HepG2 (cell line): ENCODE data around the gene IRF3.

Source experiments
- DNMT3B ChIP-seq: conservative IDR thresholded peaks from 2 replicates; pipeline ENCODE4 v1.6.1; 2016; ENCODE audit warnings: missing biosample characterization, control low read depth
- IRF2 ChIP-seq: IDR thresholded peaks from 2 replicates; pipeline ENCODE4 v1.6.1; 2018; ENCODE audit warnings: missing genetic modification reagents, missing compliant biosample characterization
- MTA3 ChIP-seq: sonication (generic); formaldehyde crosslinking; IDR thresholded peaks from 2 replicates; pipeline ENCODE4 v1.4.0; 2020; ENCODE audit warnings: missing genetic modification reagents
- NFATC3 ChIP-seq: sonication (generic); formaldehyde crosslinking; IDR thresholded peaks from 2 replicates; pipeline ENCODE4 v1.5.1; 2020; ENCODE audit warnings: mild to moderate bottlenecking, missing genetic modification reagents
- PHB2 ChIP-seq: fragments of 450-650 bp; IDR thresholded peaks from 2 replicates; pipeline ENCODE4 v1.6.1; 2018; ENCODE audit not compliant: partially characterized antibody
- TEAD2 ChIP-seq: sonication (generic); formaldehyde crosslinking; IDR thresholded peaks from 2 replicates; pipeline ENCODE4 v1.9.0; 2021; ENCODE audit warnings: missing genetic modification reagents
- ZNF549 ChIP-seq: sonication (generic); formaldehyde crosslinking; IDR thresholded peaks from 2 replicates; pipeline ENCODE4 v1.5.0; 2020; ENCODE audit warnings: missing genetic modification reagents
- TF ChIP-seq, protein P1 (sequence below), 2 experiments: sonication (generic) in 1 of 2; formaldehyde crosslinking in 1 of 2; IDR thresholded peaks; 2 replicates each; pipeline versions ENCODE4 v1.4.0 to v1.6.1; 2018 to 2020; ENCODE audit warnings: missing genetic modification reagents in 2 of 2, borderline replicate concordance in 1 of 2, low read depth in 1 of 2, mild to moderate bottlenecking in 1 of 2, missing biosample characterization in 1 of 2

GRCh38 chr19:49690079-49690655 lies 24.5 kb upstream of the IRF3 start:
- no peak for TF ChIP-seq ZNF549 (CRISPR knock-in tag)
- TF ChIP-seq DNMT3B (CRISPR knock-in tag) = no peak
- no peak for TF ChIP-seq PHB2
- no peak for TF ChIP-seq MTA3 (CRISPR knock-in tag)
- TF ChIP-seq, protein P1, sequence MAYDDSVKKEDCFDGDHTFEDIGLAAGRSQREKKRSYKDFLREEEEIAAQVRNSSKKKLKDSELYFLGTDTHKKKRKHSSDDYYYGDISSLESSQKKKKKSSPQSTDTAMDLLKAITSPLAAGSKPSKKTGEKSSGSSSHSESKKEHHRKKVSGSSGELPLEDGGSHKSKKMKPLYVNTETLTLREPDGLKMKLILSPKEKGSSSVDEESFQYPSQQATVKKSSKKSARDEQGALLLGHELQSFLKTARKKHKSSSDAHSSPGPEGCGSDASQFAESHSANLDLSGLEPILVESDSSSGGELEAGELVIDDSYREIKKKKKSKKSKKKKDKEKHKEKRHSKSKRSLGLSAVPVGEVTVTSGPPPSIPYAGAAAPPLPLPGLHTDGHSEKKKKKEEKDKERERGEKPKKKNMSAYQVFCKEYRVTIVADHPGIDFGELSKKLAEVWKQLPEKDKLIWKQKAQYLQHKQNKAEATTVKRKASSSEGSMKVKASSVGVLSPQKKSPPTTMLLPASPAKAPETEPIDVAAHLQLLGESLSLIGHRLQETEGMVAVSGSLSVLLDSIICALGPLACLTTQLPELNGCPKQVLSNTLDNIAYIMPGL (CRISPR knock-in tag; IDR thresholded peaks at IDR 0.05; ENCODE audit: borderline replicate concordance in 1 of 2, low read depth in 1 of 2) = no peak
- no peak for TF ChIP-seq TEAD2 (CRISPR knock-in tag)
- TF ChIP-seq IRF2 (CRISPR knock-in tag) = no peak
- TF ChIP-seq NFATC3 (CRISPR knock-in tag) = no peak
